GM12875 (cell line): ENCODE measurements around the gene ANTKMT.

Experiments used
- H3K4me3 ChIP-seq: one replicate; pipeline ENCODE4 v1.5.1; 2011; ENCODE audit warnings: low read depth, low read length, control low read depth
- CTCF ChIP-seq: IDR thresholded peaks from 2 replicates; pipeline ENCODE4 v1.5.1; 2011; ENCODE audit warnings: low read depth, mild to moderate bottlenecking, control low read depth, inconsistent platforms, low read length, moderate library complexity, borderline replicate concordance; ENCODE audit not compliant: insufficient read depth

ANTKMT gene

GRCh38 chr16:745739-746138 lies 24.8 kb downstream of the ANTKMT start:
- H3K4me3 ChIP-seq: no peak overlapping the region
- TF ChIP-seq CTCF: peak; percentile 63

GRCh38 chr16:746637-747036 lies 25.7 kb downstream of the ANTKMT start:
- TF ChIP-seq CTCF: no peak
- H3K4me3 ChIP-seq: no peak overlapping the region

GRCh38 chr16:747978-748746 lies 27.2 kb downstream of the ANTKMT start:
- H3K4me3 ChIP-seq: no peak overlapping the region
- TF ChIP-seq CTCF: no peak

- TF ChIP-seq CTCF: no peak
These were observed 28.1 kb downstream of the ANTKMT start for GRCh38 chr16:749010-749409.

GRCh38 chr16:750485-750884 lies 29.5 kb downstream of the ANTKMT start:
- no peak overlapping the region for H3K4me3 ChIP-seq
- TF ChIP-seq CTCF: no peak

More at GRCh38 chr16:749010-749409, 28.1 kb downstream of the ANTKMT start:
- no peak overlapping the region for H3K4me3 ChIP-seq

GRCh38 chr16:751152-752006 lies 30.4 kb downstream of the ANTKMT start:
- TF ChIP-seq CTCF: no peak
- H3K4me3 ChIP-seq: no peak overlapping the region
